IMR-90 (cell line): ENCODE data around the gene TEX53. TPM values are rescaled to one million over a fixed set of nuclear protein-coding genes. Genes with fewer than 3 reads are reported as not detected.

ENCODE experiments used
- ATAC-seq: fragments of 200-7000 bp; cut with Tn5 transposase; 2 replicates; pipeline ENCODE4 v1.9.1; 2020; ENCODE audit warnings: low read depth, mild to moderate bottlenecking, moderate library complexity
- BruUV-seq: library from RNA; stranded (reverse); fragments of 400-500 nt; replicated peaks from 2 replicates; lab custom pipeline; 2021; lab: Mats Ljungman, UMichigan
- CTCF ChIA-PET: fragments of 300-600 bp; formaldehyde crosslinking; extraction: SDS; loops from one replicate; lab custom pipeline; 2021; ENCODE audit warnings: antibody characterized with exemption; lab: Yijun Ruan, JAX
- POLR2A ChIA-PET: fragments of 300-600 bp; sonication (Branson Sonifier 250); formaldehyde crosslinking; loops from one replicate; lab custom pipeline; 2022; ENCODE audit warnings: antibody characterized with exemption; ENCODE audit not compliant: unreplicated experiment; lab: Charles Lee
- DNase-seq: peaks from one replicate; pipeline ENCODE4 v3.0.0; 2013
- H2AFZ ChIP-seq: replicated peaks from 2 replicates; pipeline ENCODE3; 2013; ENCODE audit warnings: low read length, mild to moderate bottlenecking; ENCODE audit not compliant: poor library complexity
- H2AK5ac ChIP-seq: 2 replicates; pipeline ENCODE4 v1.6.1; 2013; ENCODE audit warnings: low read depth, low read length, inconsistent platforms
- H2AK9ac ChIP-seq: replicated peaks from 2 replicates; pipeline ENCODE3; 2013; ENCODE audit warnings: mild to moderate bottlenecking, low read depth, low read length, moderate library complexity; ENCODE audit not compliant: poor library complexity
- H2BK120ac ChIP-seq: 2 replicates; pipeline ENCODE4 v1.6.1; 2013; ENCODE audit warnings: low read depth, low read length, inconsistent platforms
- H2BK15ac ChIP-seq: 3 replicates; pipeline ENCODE4 v1.6.1; 2013; ENCODE audit warnings: low read depth, low read length, inconsistent platforms
- H2BK20ac ChIP-seq: 2 replicates; pipeline ENCODE4 v1.6.1; 2013; ENCODE audit warnings: low read depth, mild to moderate bottlenecking, inconsistent platforms, low read length, moderate library complexity
- H2BK5ac ChIP-seq: 2 replicates; pipeline ENCODE4 v1.6.1; 2013; ENCODE audit warnings: mild to moderate bottlenecking, low read depth, low read length, inconsistent platforms; ENCODE audit not compliant: poor library complexity, severe bottlenecking
- H3K14ac ChIP-seq: replicated peaks from 2 replicates; pipeline ENCODE4 v1.6.1; 2013; ENCODE audit warnings: low read depth, low read length, inconsistent platforms
- H3K18ac ChIP-seq: 2 replicates; pipeline ENCODE4 v1.6.1; 2013; ENCODE audit warnings: low read depth, low read length, control low read depth
- H3K23ac ChIP-seq: 2 replicates; pipeline ENCODE4 v1.6.1; 2013; ENCODE audit warnings: low read depth, low read length, inconsistent platforms
- H3K27ac ChIP-seq: 2 replicates; pipeline ENCODE4 v1.5.1; 2013; ENCODE audit warnings: mild to moderate bottlenecking, control low read depth, low read length; ENCODE audit not compliant: insufficient read depth
- H3K27me3 ChIP-seq: 2 replicates; pipeline ENCODE4 v1.6.1; 2013; ENCODE audit warnings: low read length; ENCODE audit not compliant: control insufficient read depth, insufficient read depth
- H3K36me3 ChIP-seq: 2 replicates; pipeline ENCODE4 v1.6.1; 2013; ENCODE audit warnings: low read length, mixed read lengths; ENCODE audit not compliant: control insufficient read depth, insufficient read depth
- H3K4ac ChIP-seq: 2 replicates; pipeline ENCODE4 v1.6.1; 2013; ENCODE audit warnings: low read depth, low read length, inconsistent platforms
- H3K4me1 ChIP-seq: 2 replicates; pipeline ENCODE4 v1.6.1; 2013; ENCODE audit warnings: low read length, mixed read lengths; ENCODE audit not compliant: control insufficient read depth, insufficient read depth
- H3K4me2 ChIP-seq: 2 replicates; pipeline ENCODE4 v1.6.1; 2013; ENCODE audit warnings: low read depth, mild to moderate bottlenecking, control low read depth, low read length, moderate library complexity
- H3K4me3 ChIP-seq: 2 replicates; pipeline ENCODE4 v1.5.1; 2013; ENCODE audit warnings: low read depth, mild to moderate bottlenecking, control low read depth, low read length, moderate library complexity; ENCODE audit not compliant: insufficient read depth
- H3K56ac ChIP-seq: 2 replicates; pipeline ENCODE4 v1.6.1; 2013; ENCODE audit warnings: low read length, inconsistent platforms; ENCODE audit not compliant: insufficient read depth; ENCODE audit errors: extremely low read depth
- H3K79me1 ChIP-seq, 2 experiments: 2 replicates each; pipeline ENCODE4 v1.6.1; 2013; ENCODE audit warnings: low read length in 2 of 2, inconsistent platforms in 1 of 2, low read depth in 1 of 2
- H3K9ac ChIP-seq: 2 replicates; pipeline ENCODE4 v1.6.1; 2013; ENCODE audit warnings: low read depth, low read length, control low read depth
- H3K9me1 ChIP-seq: 2 replicates; pipeline ENCODE4 v1.6.1; 2013; ENCODE audit warnings: low read length, inconsistent platforms; ENCODE audit not compliant: insufficient read depth
- H3K9me3 ChIP-seq: 2 replicates; pipeline ENCODE4 v1.6.1; 2013; ENCODE audit warnings: low read length; ENCODE audit not compliant: control insufficient read depth, insufficient read depth
- H4K20me1 ChIP-seq: 2 replicates; pipeline ENCODE4 v1.6.1; 2013; ENCODE audit warnings: low read length, inconsistent platforms; ENCODE audit not compliant: insufficient read depth
- H4K5ac ChIP-seq: 2 replicates; pipeline ENCODE4 v1.6.1; 2013; ENCODE audit warnings: mild to moderate bottlenecking, low read depth, low read length, control low read depth
- H4K8ac ChIP-seq, 2 experiments: 2 replicates each; pipeline ENCODE4 v1.6.1; 2013; ENCODE audit warnings: low read depth in 2 of 2, low read length in 2 of 2, control low read depth in 1 of 2, inconsistent platforms in 1 of 2
- H4K91ac ChIP-seq: 2 replicates; pipeline ENCODE4 v1.6.1; 2013; ENCODE audit warnings: low read depth, low read length, inconsistent platforms; ENCODE audit not compliant: insufficient read depth
- CHD1 ChIP-seq: IDR thresholded peaks from 2 replicates; pipeline ENCODE4 v1.6.1; 2012; ENCODE audit warnings: low read depth, low read length, improper control_type of control experiment
- POLR2A ChIP-seq: IDR thresholded peaks from 2 replicates; pipeline ENCODE4 v1.6.1; 2012; ENCODE audit warnings: mild to moderate bottlenecking, low read depth, low read length
- RAD21 ChIP-seq: IDR thresholded peaks from 2 replicates; pipeline ENCODE4 v1.6.1; 2012; ENCODE audit warnings: low read length, improper control_type of control experiment
- SMC3 ChIP-seq: fragments of 150-350 bp; IDR thresholded peaks from 2 replicates; pipeline ENCODE4 v1.6.1; 2016; ENCODE audit warnings: low read depth, mild to moderate bottlenecking, antibody characterized with exemption, low read length, moderate library complexity
- WGBS, 2 experiments: methylation state at CpG; one replicate each; pipeline versions ENCODE4 v1.1.5 to v1.1.7; 2013; ENCODE audit warnings: missing lambda C conversion rate in 2 of 2; ENCODE audit not compliant: insufficient read length in 1 of 2; ENCODE audit errors: extremely low coverage in 2 of 2; 5-methylcytosine and 5-hydroxymethylcytosine counted together
- dilution Hi-C: fragments of 300-500 bp; cut with HindIII; formaldehyde crosslinking; loops from one replicate; pipeline ENCODE4 v1.14.3; 2018; ENCODE audit warnings: low sequenced_read_pairs; ENCODE audit not compliant: unreplicated experiment
- in situ Hi-C: fragments of 300-500 bp; cut with MboI; formaldehyde crosslinking; loops from 3 replicates; pipeline ENCODE4 v1.14.3; 2019; ENCODE audit warnings: low sequenced_read_pairs, inconsistent platforms, mixed read lengths
- intact Hi-C: fragments of 100-400 bp; cut with micrococcal nuclease; formaldehyde crosslinking; loops from 2 replicates; pipeline ENCODE4 v1.10.0; 2022
- polyA plus RNA-seq, 3 experiments: library from polyadenylated mRNA; depleted of rRNA; stranded (reverse); fragments of >200 nt; gene quantifications; 2 replicates each; pipeline ENCODE4 v1.2.3, GENCODE V29; 2012; ENCODE audit warnings: low replicate concordance in 1 of 3
- total RNA-seq: library from RNA; depleted of rRNA; stranded (reverse); fragments of >200 nt; gene quantifications from 2 replicates; pipeline ENCODE4 v1.2.3, GENCODE V29; 2012
- TF ChIP-seq, protein P1 (sequence below): conservative IDR thresholded peaks from 2 replicates; pipeline ENCODE4 v1.5.1; 2012; ENCODE audit warnings: mild to moderate bottlenecking, low read depth, low read length, improper control_type of control experiment

Gene TEX53
- total and polyA plus RNA-seq, 2 of the 4 experiments (the other 2 are of a cell fraction): not detected

DNA sequence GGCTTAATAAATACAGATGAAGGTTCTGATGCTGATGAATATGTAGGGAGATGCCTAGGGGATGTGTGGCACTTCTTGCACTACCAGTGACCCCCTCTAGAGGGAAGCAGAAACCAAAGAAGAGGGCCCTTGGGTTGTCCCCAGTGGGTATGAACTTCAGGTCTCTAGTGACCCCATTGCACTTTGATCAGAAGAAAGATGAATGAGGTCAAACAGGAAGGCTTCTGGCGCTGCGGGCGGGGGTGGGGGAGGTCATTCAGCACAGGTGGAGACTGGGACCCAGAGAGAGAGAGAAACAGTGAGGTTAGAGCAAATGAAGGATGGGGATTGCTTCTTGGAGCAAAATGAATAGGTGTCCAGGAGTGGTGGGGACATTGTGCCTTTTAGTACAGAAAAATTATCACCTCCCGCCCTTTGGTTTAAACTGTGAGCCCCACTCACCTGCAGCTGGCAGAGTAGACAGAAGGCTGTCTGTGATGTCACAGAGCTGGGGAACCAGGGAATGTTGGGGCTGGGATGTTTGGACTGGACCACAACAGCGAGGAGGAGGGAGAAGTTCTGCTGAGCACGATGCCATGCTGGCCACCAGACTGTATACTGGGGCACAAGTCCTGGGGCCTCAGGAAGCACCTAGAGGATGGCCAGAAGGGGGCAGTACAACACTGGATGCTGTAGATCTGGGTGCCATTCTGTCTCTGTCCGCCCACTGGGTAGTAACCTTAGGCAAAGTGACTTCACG, 24.2 kb upstream of the TEX53 start, which contains the start of gene TEX48:
TSS of gene TEX48 (minus strand) at position 599 of the 739 bp plus-strand sequence. CDS start 10,469 bp downstream, outside the sequence.
- Histone ChIP-seq H2BK15ac (peak within 1 kb of the TSS; percentile 49; the same call in 1 of the 3 replicates), H3K36me3 (no peaks in the 10 kb centered on the region), H3K27me3 (no peaks in the 10 kb centered on the region), H3K14ac (no peak within 1 kb of the TSS), H3K4me3 (no peak within 1 kb of the TSS), H3K9me3 (no peaks in the 10 kb centered on the region), H3K18ac (no peak within 1 kb of the TSS), H4K8ac (no peak within 1 kb of the TSS), H3K23ac (no peak within 1 kb of the TSS), H2AK5ac (peak within 1 kb of the TSS; percentile 85; the same call in 1 of the 2 replicates), H4K91ac (no peak within 1 kb of the TSS), H3K56ac (no peak within 1 kb of the TSS), H2AK9ac (peak within 1 kb of the TSS; percentile 71), H2BK5ac (no peak within 1 kb of the TSS), H4K5ac (no peak within 1 kb of the TSS), H3K27ac (no peak within 1 kb of the TSS), H3K4me1 (peaks cover 9% of the 10 kb centered on the region), H3K9me1 (peaks cover 10% of the 10 kb centered on the region), H2BK20ac (peak within 1 kb of the TSS; percentile 55), H3K9ac (no peak within 1 kb of the TSS), H2AFZ (peak within 1 kb of the TSS; percentile 69), H4K20me1 (no peaks in the 10 kb centered on the region), H2BK120ac (peak within 1 kb of the TSS; percentile 78), H3K4me2 (no peak within 1 kb of the TSS), H3K4ac (peak within 1 kb of the TSS; percentile 60), H3K79me1 (no peaks in the 10 kb centered on the region)
- in situ Hi-C loops: no loop called here
- ChIA-PET POLR2A (no interaction called here), CTCF (interaction anchor here (0.9 to 3.3 kb wide), 15 partner anchors 9 to 341 kb away, joined by 3 to 25 read pairs (median 6); no protein-coding TSS in a partner anchor)
- BruUV-seq: no TSS peak
- dilution Hi-C loops: no loop called here
- DNase-seq (peak; percentile 74), ATAC-seq (peak; percentile 58)
- TF ChIP-seq, protein P1, sequence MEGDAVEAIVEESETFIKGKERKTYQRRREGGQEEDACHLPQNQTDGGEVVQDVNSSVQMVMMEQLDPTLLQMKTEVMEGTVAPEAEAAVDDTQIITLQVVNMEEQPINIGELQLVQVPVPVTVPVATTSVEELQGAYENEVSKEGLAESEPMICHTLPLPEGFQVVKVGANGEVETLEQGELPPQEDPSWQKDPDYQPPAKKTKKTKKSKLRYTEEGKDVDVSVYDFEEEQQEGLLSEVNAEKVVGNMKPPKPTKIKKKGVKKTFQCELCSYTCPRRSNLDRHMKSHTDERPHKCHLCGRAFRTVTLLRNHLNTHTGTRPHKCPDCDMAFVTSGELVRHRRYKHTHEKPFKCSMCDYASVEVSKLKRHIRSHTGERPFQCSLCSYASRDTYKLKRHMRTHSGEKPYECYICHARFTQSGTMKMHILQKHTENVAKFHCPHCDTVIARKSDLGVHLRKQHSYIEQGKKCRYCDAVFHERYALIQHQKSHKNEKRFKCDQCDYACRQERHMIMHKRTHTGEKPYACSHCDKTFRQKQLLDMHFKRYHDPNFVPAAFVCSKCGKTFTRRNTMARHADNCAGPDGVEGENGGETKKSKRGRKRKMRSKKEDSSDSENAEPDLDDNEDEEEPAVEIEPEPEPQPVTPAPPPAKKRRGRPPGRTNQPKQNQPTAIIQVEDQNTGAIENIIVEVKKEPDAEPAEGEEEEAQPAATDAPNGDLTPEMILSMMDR: peak; percentile 70
- peak; percentile 75 for TF ChIP-seq RAD21
- TF ChIP-seq POLR2A: no peak
- TF ChIP-seq CHD1: no peak
- peak; percentile 60 for TF ChIP-seq SMC3
- intact Hi-C loops: loop anchor here (1.0 to 5.0 kb wide), 4 partner anchors 58 to 841 kb away; no protein-coding TSS in a partner anchor
- 86% methylated on average over 1 of the region's 8 CpGs; no CpG with 5 or more reads in 1 of the 2 experiments for WGBS, 2 experiments
